Spleen (tissue), 7 donors: ENCODE results near the gene MINDY4.

Experiments
- CTCF ChIP-seq, 11 experiments: fragments of 200-600 bp in 7 of 11; fragments of 450-650 bp in 4 of 11; sonication (generic) in 4 of 11; IDR thresholded peaks in 8 of 11; conservative IDR thresholded peaks in 3 of 11; 1 replicate in 7 of 11; 2 replicates in 4 of 11; pipeline versions ENCODE4 v1.4.0 to v1.8.0; 2016 to 2021; ENCODE audit warnings: antibody characterized with exemption in 11 of 11, inconsistent platforms in 4 of 11, mild to moderate bottlenecking in 1 of 11
- POLR2A ChIP-seq, 3 donors: fragments of 450-650 bp; IDR thresholded peaks; one replicate each; pipeline ENCODE4 v1.5.1; 2017; ENCODE audit warnings: antibody characterized with exemption in 3 of 3, mild to moderate bottlenecking in 1 of 3
- POLR2AphosphoS5 ChIP-seq, 3 donors: sonication (generic); formaldehyde crosslinking; IDR thresholded peaks; one replicate each; pipeline ENCODE4 v1.5.1; 2017; ENCODE audit warnings: antibody characterized with exemption in 3 of 3
- donor health status: DM: no; HTN: no; CAD: no; lungs with moderate emphysema.
- donor health status: DM: no; HTN: no; CAD: no.
- donor health status: DM: no; HTN: no; CAD: no.

GRCh38 chr7:30937416-30937815 lies 166.2 kb downstream of the MINDY4 start:
- TF ChIP-seq CTCF (IDR thresholded peaks at IDR 0.05 in 8 of 11, conservative IDR thresholded peaks at IDR 0.05 in 3 of 11) (no peak), POLR2AphosphoS5 (IDR thresholded peaks at IDR 0.05) (no peak), POLR2A (IDR thresholded peaks at IDR 0.05) (no peak)
